Fibroblast of lung (primary cell): ENCODE measurements around the gene NAB2. TPM values are rescaled to one million over a fixed set of nuclear protein-coding genes. Genes with fewer than 3 reads are reported as not detected.

ENCODE experiments used
- DNase-seq, 2 donors: peaks; one replicate each; pipeline versions ENCODE4 v3.0.0 to v3.0.0-alpha.2; 2010; ENCODE audit warnings: low read depth in 2 of 2
- H2AFZ ChIP-seq: 2 replicates; pipeline ENCODE4 v1.5.1; 2012; ENCODE audit warnings: low read length, control low read depth, inconsistent platforms
- H3K27ac ChIP-seq: 2 replicates; pipeline ENCODE4 v1.5.1; 2011; ENCODE audit warnings: low read length, control low read depth; ENCODE audit not compliant: insufficient read depth
- H3K27me3 ChIP-seq: 2 replicates; pipeline ENCODE4 v1.5.1; 2011; ENCODE audit warnings: mild to moderate bottlenecking, low read length; ENCODE audit not compliant: control insufficient read depth, insufficient read depth
- H3K36me3 ChIP-seq: 2 replicates; pipeline ENCODE4 v1.5.1; 2011; ENCODE audit warnings: low read length; ENCODE audit not compliant: control insufficient read depth, insufficient read depth
- H3K4me1 ChIP-seq: 2 replicates; pipeline ENCODE4 v1.5.1; 2011; ENCODE audit warnings: low read length; ENCODE audit not compliant: control insufficient read depth, insufficient read depth; ENCODE audit errors: extremely low read depth
- H3K4me2 ChIP-seq: 2 replicates; pipeline ENCODE4 v1.5.1; 2011; ENCODE audit warnings: low read length, control low read depth; ENCODE audit not compliant: insufficient read depth; ENCODE audit errors: extremely low read depth
- H3K4me3 ChIP-seq, 4 experiments: fragments of 200-600 bp in 1 of 4; sonication (generic) in 1 of 4; replicated peaks in 1 of 4; 2 replicates each; pipeline ENCODE4 v1.5.1; 2011 to 2016; ENCODE audit warnings: low read length in 4 of 4, low read depth in 3 of 4, mild to moderate bottlenecking in 3 of 4, control low read depth in 2 of 4, inconsistent platforms in 1 of 4, mixed read lengths in 1 of 4; ENCODE audit not compliant: insufficient read depth in 1 of 4; ENCODE audit errors: control extremely low read depth in 1 of 4
- H3K79me2 ChIP-seq: 2 replicates; pipeline ENCODE4 v1.5.1; 2012; ENCODE audit warnings: mild to moderate bottlenecking, low read length, inconsistent platforms; ENCODE audit not compliant: control insufficient read depth, insufficient read depth
- H3K9ac ChIP-seq: 2 replicates; pipeline ENCODE4 v1.5.1; 2011; ENCODE audit warnings: mild to moderate bottlenecking, low read length, control low read depth; ENCODE audit not compliant: insufficient read depth
- H3K9me3 ChIP-seq: 2 replicates; pipeline ENCODE4 v1.5.1; 2012; ENCODE audit warnings: low read depth, low read length; ENCODE audit not compliant: control insufficient read depth, insufficient read depth
- H4K20me1 ChIP-seq: 2 replicates; pipeline ENCODE4 v1.5.1; 2011; ENCODE audit warnings: low read length; ENCODE audit not compliant: control insufficient read depth, insufficient read depth; ENCODE audit errors: extremely low read depth
- CTCF ChIP-seq, 2 donors: IDR thresholded peaks in 1 of 2; conservative IDR thresholded peaks in 1 of 2; 1 replicate in 1 of 2; 2 replicates in 1 of 2; pipeline ENCODE4 v1.5.1; 2011 to 2012; ENCODE audit warnings: low read length in 2 of 2, control low read depth in 1 of 2, inconsistent platforms in 1 of 2, low read depth in 1 of 2, mild to moderate bottlenecking in 1 of 2
- EZH2 ChIP-seq: IDR thresholded peaks from 2 replicates; pipeline ENCODE4 v1.5.1; 2012; ENCODE audit warnings: low read length, control low read depth, mild to moderate bottlenecking; ENCODE audit errors: missing control alignments
- polyA plus RNA-seq, 2 donors: library from polyadenylated mRNA; depleted of rRNA in 1 of 2; stranded (reverse) in 1 of 2; unstranded in 1 of 2; fragments of >200 nt; gene quantifications; 2 replicates each; pipeline ENCODE4 v1.2.1, GENCODE V29; 2011 to 2012; ENCODE audit warnings: missing spikeins in 1 of 2
- total RNA-seq: library from RNA; depleted of rRNA; stranded (reverse); fragments of >200 nt; gene quantifications from 2 replicates; pipeline ENCODE4 v1.2.1, GENCODE V29; 2014

NAB2 gene
- total and polyA plus RNA-seq, 2 donors (not counting 1 experiment from before 2014, with no cell fraction given): 31.3 to 39.6 TPM

- no peak for TF ChIP-seq EZH2
- TF ChIP-seq CTCF (conservative IDR thresholded peaks at IDR 0.05 in 1 of 2, IDR thresholded peaks at IDR 0.05 in 1 of 2; ENCODE audit: low read depth in 1 of 2, low read length in 2 of 2): no peak
- H4K20me1 ChIP-seq: no peaks in the 10 kb centered on the region
- peaks cover 4% of the 10 kb centered on the region for H3K36me3 ChIP-seq
- H2AFZ ChIP-seq: no peak overlapping the region
- no peaks in the 10 kb centered on the region for H3K9me3 ChIP-seq
- peaks cover 50% of the 10 kb centered on the region for H3K4me1 ChIP-seq
- DNase-seq: no peak
- peaks cover 71% of the 10 kb centered on the region for H3K79me2 ChIP-seq
- H3K27ac ChIP-seq: peak overlapping the region; percentile 73
- peak overlapping the region; percentile 95 for H3K4me2 ChIP-seq
- peak overlapping the region; percentile 70 to 95 (median 91) for H3K4me3 ChIP-seq
- H3K27me3 ChIP-seq: no peaks in the 10 kb centered on the region
- H3K9ac ChIP-seq: peak overlapping the region; percentile 13
These were observed 42.0 kb downstream of the NAB2 start for GRCh38 chr12:57130941-57131340.

- Histone ChIP-seq H3K9ac (peak overlapping the region; percentile 45), H4K20me1 (no peaks in the 10 kb centered on the region), H2AFZ (no peak overlapping the region), H3K4me1 (peaks cover 52% of the 10 kb centered on the region), H3K27ac (peak overlapping the region; percentile 85), H3K36me3 (peaks cover 6% of the 10 kb centered on the region), H3K79me2 (peaks cover 81% of the 10 kb centered on the region), H3K4me2 (peak overlapping the region; percentile 95), H3K4me3 (peak overlapping the region; percentile 8 to 95 (median 82)), H3K9me3 (no peaks in the 10 kb centered on the region), H3K27me3 (no peaks in the 10 kb centered on the region)
- no peak for DNase-seq
- TF ChIP-seq EZH2: no peak
- TF ChIP-seq CTCF (conservative IDR thresholded peaks at IDR 0.05 in 1 of 2, IDR thresholded peaks at IDR 0.05 in 1 of 2; ENCODE audit: low read depth in 1 of 2, low read length in 2 of 2): no peak
These were observed 43.2 kb downstream of the NAB2 start for GRCh38 chr12:57131896-57132744.

GRCh38 chr12:57133013-57133569 lies 44.2 kb downstream of the NAB2 start:
- peak overlapping the region; percentile 8 to 95 (median 82) for H3K4me3 ChIP-seq
- H3K4me2 ChIP-seq: peak overlapping the region; percentile 95
- H3K9me3 ChIP-seq: no peaks in the 10 kb centered on the region
- no peak overlapping the region for H2AFZ ChIP-seq
- peak; percentile 46 to 74 for DNase-seq
- H3K36me3 ChIP-seq: peaks cover 6% of the 10 kb centered on the region
- no peaks in the 10 kb centered on the region for H4K20me1 ChIP-seq
- H3K27ac ChIP-seq: peak overlapping the region; percentile 85
- TF ChIP-seq EZH2 (no peak), CTCF (conservative IDR thresholded peaks at IDR 0.05 in 1 of 2, IDR thresholded peaks at IDR 0.05 in 1 of 2; ENCODE audit: low read depth in 1 of 2, low read length in 2 of 2) (no peak)
- H3K27me3 ChIP-seq: no peaks in the 10 kb centered on the region
- peaks cover 58% of the 10 kb centered on the region for H3K4me1 ChIP-seq
- H3K9ac ChIP-seq: peak overlapping the region; percentile 45
- peaks cover 91% of the 10 kb centered on the region for H3K79me2 ChIP-seq
